Thyroid gland (tissue), 4 donors: Measurements from ENCODE around the gene LRATD1. TPM values are rescaled to one million over a fixed set of nuclear protein-coding genes. Genes with fewer than 3 reads are reported as not detected.

Source experiments
- DNase-seq, 2 donors: peaks; one replicate each; pipeline ENCODE4 v3.0.0-alpha.2; 2019
- H3K27ac ChIP-seq, 3 donors: fragments of 200-600 bp; sonication (generic); 1 replicate in 2 of 3; 2 replicates in 1 of 3; pipeline ENCODE4 v1.5.1; 2016 to 2019; ENCODE audit warnings: mild to moderate bottlenecking in 1 of 3, moderate library complexity in 1 of 3
- H3K27me3 ChIP-seq: fragments of 200-600 bp; sonication (generic); one replicate; pipeline ENCODE4 v1.5.1; 2019
- H3K36me3 ChIP-seq, 2 donors: fragments of 200-600 bp; sonication (generic); one replicate each; pipeline ENCODE4 v1.5.1; 2016 to 2019
- H3K4me1 ChIP-seq, 2 donors: fragments of 200-600 bp; sonication (generic); one replicate each; pipeline ENCODE4 v1.5.1; 2017 to 2019
- H3K4me3 ChIP-seq, 3 donors: fragments of 200-600 bp; sonication (generic); replicated peaks in 1 of 3; 1 replicate in 2 of 3; 2 replicates in 1 of 3; pipeline ENCODE4 v1.5.1; 2016; ENCODE audit warnings: mild to moderate bottlenecking in 1 of 3
- H3K9me3 ChIP-seq: fragments of 200-600 bp; sonication (generic); one replicate; pipeline ENCODE4 v1.5.1; 2017
- POLR2A ChIP-seq, 2 donors: fragments of 450-650 bp; IDR thresholded peaks; one replicate each; pipeline ENCODE4 v1.6.1; 2017; ENCODE audit warnings: antibody characterized with exemption in 2 of 2, mild to moderate bottlenecking in 2 of 2, moderate library complexity in 1 of 2
- WGBS, 2 donors: methylation state at CpG; one replicate each; pipeline ENCODE4 v1.1.5; 2017; 5-methylcytosine and 5-hydroxymethylcytosine counted together
- intact Hi-C: fragments of 100-400 bp; cut with DNase I; formaldehyde crosslinking; loops from one replicate; pipeline ENCODE4 v1.15.1; 2023
- total RNA-seq, 4 donors: library from RNA; depleted of rRNA; stranded (reverse); fragments of >200 nt; gene quantifications; one replicate each; pipeline ENCODE4 v1.2.3, GENCODE V29; 2016
- TF ChIP-seq, protein P1 (sequence below), 6 experiments: fragments of 200-600 bp in 3 of 6; fragments of 450-650 bp in 3 of 6; sonication (generic) in 3 of 6; IDR thresholded peaks; one replicate each; pipeline ENCODE4 v1.5.1; 2016 to 2019; ENCODE audit warnings: antibody characterized with exemption in 6 of 6, mild to moderate bottlenecking in 2 of 6, inconsistent platforms in 1 of 6, moderate library complexity in 1 of 6

The LRATD1 gene
- total RNA-seq, 4 donors from 2014 or later = 9.2 to 21.1 (median 10.8) TPM

DNA sequence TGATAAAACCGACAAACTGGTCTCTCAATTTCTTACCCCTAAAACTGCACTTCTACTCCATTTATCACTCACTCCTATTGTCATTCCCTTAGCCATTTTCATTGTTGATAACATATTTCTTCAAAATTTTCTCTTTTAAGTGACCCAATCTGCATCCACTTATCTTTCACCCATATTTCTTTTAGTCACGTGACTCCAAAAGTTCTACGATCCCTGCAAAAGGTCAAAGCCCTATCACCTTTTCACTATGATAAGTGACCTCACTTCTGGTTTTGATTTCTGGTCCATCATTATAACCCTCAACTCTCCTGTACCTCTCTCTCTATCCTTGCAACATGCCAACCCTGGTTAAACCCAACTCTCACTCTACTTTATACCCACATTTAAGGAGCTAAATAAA lies 49.1 kb downstream of the LRATD1 start:
- no peak overlapping the region for H3K27ac ChIP-seq
- DNase-seq = no peak
- WGBS, 2 donors = 88 to 92% methylated on average over 3 of the region's 3 CpGs
- H3K27me3 ChIP-seq = no peaks in the 10 kb centered on the region
- intact Hi-C loops = no loop called here
- TF ChIP-seq, protein P1, sequence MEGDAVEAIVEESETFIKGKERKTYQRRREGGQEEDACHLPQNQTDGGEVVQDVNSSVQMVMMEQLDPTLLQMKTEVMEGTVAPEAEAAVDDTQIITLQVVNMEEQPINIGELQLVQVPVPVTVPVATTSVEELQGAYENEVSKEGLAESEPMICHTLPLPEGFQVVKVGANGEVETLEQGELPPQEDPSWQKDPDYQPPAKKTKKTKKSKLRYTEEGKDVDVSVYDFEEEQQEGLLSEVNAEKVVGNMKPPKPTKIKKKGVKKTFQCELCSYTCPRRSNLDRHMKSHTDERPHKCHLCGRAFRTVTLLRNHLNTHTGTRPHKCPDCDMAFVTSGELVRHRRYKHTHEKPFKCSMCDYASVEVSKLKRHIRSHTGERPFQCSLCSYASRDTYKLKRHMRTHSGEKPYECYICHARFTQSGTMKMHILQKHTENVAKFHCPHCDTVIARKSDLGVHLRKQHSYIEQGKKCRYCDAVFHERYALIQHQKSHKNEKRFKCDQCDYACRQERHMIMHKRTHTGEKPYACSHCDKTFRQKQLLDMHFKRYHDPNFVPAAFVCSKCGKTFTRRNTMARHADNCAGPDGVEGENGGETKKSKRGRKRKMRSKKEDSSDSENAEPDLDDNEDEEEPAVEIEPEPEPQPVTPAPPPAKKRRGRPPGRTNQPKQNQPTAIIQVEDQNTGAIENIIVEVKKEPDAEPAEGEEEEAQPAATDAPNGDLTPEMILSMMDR (IDR thresholded peaks at IDR 0.05) = no peak
- TF ChIP-seq POLR2A (IDR thresholded peaks at IDR 0.05) = no peak
- no peak overlapping the region for H3K4me3 ChIP-seq
- no peaks in the 10 kb centered on the region for H3K4me1 ChIP-seq
- no peaks in the 10 kb centered on the region for H3K36me3 ChIP-seq
- no peaks in the 10 kb centered on the region for H3K9me3 ChIP-seq
